ENCODE measurements around the gene CST11.
A peak's percentile ranks its signal among the peaks of the same experiment; 100 is the strongest.

Gene CST11

DNA sequence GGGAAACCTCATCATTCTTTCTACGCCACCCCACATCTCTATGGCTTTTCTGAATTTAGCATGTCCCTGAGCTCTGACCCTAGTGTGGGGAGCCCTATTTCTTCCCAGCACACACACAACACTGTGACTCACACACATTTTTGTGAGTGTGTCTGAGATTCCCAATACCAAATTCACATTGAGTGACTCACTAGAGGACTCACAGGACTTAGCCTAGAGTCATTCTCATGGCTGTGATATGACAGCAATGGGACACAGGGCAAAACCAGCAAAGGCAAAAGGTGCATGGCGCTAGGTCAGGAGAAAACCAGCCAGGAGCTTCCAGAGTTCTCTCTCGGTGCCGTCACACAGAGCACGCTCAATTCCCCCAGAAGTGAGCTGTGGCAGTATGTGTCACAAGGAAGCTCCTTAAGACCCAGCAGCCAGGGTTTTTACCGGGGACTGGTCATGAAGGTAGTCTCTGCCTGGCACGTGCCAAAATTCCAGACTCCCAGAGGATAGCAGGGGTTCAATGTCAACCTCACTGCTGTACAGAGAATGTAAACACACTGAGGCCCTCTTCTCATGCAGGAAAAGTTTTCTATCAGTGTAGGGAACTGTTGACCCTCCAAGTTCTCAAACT, 7.0 kb downstream of the CST11 start:
- no peak for DNase-seq (ENCODE audit: low spot score)
- TF ChIP-seq, protein P1, sequence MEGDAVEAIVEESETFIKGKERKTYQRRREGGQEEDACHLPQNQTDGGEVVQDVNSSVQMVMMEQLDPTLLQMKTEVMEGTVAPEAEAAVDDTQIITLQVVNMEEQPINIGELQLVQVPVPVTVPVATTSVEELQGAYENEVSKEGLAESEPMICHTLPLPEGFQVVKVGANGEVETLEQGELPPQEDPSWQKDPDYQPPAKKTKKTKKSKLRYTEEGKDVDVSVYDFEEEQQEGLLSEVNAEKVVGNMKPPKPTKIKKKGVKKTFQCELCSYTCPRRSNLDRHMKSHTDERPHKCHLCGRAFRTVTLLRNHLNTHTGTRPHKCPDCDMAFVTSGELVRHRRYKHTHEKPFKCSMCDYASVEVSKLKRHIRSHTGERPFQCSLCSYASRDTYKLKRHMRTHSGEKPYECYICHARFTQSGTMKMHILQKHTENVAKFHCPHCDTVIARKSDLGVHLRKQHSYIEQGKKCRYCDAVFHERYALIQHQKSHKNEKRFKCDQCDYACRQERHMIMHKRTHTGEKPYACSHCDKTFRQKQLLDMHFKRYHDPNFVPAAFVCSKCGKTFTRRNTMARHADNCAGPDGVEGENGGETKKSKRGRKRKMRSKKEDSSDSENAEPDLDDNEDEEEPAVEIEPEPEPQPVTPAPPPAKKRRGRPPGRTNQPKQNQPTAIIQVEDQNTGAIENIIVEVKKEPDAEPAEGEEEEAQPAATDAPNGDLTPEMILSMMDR (IDR thresholded peaks at IDR 0.05), result no peak
- Histone ChIP-seq H3K4me3 (no peak overlapping the region), H3K27ac (no peak overlapping the region)

DNA sequence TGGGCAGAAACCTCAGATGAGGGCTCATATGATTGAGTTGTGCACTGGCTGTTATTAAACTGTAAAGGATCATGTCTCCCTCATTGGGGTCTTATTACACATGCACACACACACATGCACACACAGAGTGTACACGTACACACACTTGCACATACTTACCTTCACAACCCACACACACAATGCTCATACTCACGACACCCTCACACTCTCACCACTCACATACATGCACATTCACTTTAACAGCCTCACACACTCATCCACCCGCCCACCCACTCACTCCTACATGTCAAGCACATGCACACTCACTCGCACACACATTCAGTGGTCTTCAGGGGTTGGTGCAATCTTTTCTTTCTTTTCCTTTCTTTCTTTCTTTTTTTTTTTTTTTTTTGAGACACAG, 7.8 kb downstream of the CST11 start:
- TF ChIP-seq, protein P1 (IDR thresholded peaks at IDR 0.05), result no peak
- DNase-seq (ENCODE audit: low spot score), result no peak
- no peak overlapping the region for H3K4me3 ChIP-seq
- H3K27ac ChIP-seq, result no peak overlapping the region

DNA sequence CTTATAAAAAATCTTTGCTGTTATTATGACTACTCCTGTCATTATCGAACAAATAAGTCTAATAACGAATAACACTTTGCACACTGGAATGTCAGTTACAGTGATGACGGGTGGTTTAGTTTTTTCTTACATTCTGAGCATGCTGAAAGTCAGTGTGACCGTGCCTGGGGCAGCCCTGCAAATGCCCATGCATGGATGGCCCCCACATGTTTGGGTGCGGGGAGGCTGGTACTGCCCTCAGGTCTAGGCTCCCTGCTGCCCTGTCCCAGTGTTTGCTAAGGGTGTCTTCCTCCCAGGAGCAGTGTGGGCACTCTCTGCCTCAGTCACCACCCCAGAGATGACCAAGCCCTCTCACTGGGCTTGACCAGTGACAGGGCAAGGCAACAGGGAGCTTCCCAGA, 10.2 kb downstream of the CST11 start:
- no peak overlapping the region for H3K27ac ChIP-seq
- no peak overlapping the region for H3K4me3 ChIP-seq
- TF ChIP-seq, protein P1 (IDR thresholded peaks at IDR 0.05), result no peak
- no peak for DNase-seq (ENCODE audit: low spot score)

DNA sequence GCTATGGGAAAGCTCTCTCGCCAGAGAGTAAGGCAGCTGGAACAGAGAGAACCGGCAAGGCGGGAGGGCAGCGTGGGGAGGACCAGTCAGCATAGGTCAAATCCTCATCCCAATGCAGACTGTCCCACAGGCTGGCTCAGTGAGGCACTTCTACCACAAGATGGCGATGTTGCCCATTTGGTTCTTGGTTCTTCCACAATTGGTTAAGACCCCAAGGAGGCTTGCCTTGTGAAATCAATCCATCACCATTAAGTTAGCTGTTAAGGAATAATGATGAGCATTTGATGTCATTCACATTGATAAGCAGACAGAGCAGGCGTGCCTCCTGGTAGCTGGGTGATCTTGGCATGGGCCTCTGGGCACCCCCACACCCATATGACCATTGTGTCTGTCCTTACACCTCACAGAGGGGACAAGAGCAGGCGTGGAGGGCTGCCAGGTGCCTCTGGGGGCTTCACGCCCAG, 10.8 kb downstream of the CST11 start:
- TF ChIP-seq, protein P1 (IDR thresholded peaks at IDR 0.05), result peak; percentile 72
- DNase-seq (ENCODE audit: low spot score), result no peak
- Histone ChIP-seq H3K27ac (no peak overlapping the region), H3K4me3 (no peak overlapping the region)

DNA sequence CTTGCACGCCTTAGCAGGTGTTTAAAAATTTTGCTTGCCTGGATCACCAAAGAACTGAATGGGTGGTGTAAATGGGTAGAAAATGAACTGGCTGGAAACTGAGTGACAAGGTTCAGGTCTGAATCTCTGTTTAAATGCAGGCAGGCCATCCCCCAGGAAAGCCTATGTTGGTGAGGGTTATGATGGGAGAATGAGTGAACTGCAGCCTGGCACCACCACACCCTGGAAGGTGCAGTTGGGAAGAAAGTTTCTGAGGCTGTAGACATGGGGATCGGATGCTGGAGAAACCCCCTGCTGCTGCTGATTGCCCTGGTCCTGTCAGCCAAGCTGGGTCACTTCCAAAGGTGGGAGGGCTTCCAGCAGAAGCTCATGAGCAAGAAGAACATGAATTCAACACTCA, 12.7 kb downstream of the CST11 start:
- no peak for DNase-seq (ENCODE audit: low spot score)
- TF ChIP-seq, protein P1 (IDR thresholded peaks at IDR 0.05), result no peak
- H3K27ac ChIP-seq, result no peak overlapping the region
- H3K4me3 ChIP-seq, result no peak overlapping the region

DNA sequence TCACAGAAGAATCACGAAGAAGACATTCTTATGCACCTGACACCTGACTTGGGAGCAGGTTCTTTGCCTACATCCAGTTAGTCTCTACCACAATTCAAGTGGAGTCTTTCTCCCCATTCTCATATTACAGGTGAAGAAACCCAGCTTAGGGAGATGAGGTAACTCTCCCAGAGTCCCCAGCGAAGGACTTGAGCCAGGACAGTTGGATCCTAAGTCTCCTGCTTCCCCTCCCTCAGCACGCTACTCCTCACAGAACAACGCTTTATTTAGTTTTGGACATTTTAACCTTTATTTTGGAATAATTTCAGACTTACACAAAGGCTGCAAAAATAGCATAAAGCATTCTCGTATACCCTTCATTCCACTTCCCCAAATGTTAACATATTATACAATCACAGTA, 14.0 kb downstream of the CST11 start:
- H3K27ac ChIP-seq, result no peak overlapping the region
- TF ChIP-seq, protein P1 (IDR thresholded peaks at IDR 0.05), result no peak
- no peak overlapping the region for H3K4me3 ChIP-seq
- no peak for DNase-seq (ENCODE audit: low spot score)

DNA sequence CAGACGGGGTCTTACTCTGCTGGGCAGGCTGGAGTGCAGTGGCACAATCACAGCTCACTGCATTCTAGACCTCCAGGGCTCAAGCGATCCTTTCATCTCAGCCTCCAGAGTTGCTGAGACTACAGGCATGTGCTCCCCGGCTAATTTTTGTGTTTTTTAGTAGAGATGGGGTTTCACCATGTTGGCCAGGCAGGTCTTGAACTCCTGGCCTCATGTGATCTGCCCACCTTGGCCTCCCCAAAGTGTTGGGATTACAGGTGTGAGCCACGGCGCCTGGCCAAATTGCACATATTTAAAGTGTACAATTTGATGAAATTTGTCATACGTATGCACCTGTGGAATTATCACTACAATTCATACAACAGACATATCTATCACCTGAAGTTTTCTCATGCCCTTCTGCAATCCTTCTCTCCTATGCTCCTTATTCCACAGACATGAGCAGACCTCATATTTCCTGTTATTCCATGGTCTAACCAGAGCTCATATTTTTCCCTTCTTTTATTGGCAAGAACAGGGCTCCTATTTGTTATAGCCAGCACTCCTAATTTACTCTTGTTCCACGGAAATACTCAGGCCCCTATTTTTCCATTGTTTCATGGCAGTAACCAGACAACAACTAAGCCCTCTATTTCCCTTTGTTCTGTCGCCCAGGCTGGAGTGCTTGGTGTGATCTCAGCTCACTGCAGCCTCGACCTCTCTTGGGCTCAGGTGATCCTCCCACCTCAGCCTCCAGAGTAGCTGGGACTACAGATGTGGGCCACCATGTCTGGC, 15.4 kb downstream of the CST11 start:
- DNase-seq (ENCODE audit: low spot score), result no peak
- Histone ChIP-seq H3K4me3 (no peak overlapping the region), H3K27ac (no peak overlapping the region)
- TF ChIP-seq, protein P1 (IDR thresholded peaks at IDR 0.05), result no peak
